DMS79 (cell line): ENCODE measurements around the gene ATAD3B.
"Not testable (repeated sequence)": the region's sequence is repeated elsewhere in the genome, so short reads cannot be mapped to it uniquely, and the experiment has no call there.

ENCODE experiments used
- DNase-seq: peaks from one replicate; lab custom pipeline; 2025; lab: John Stamatoyannopoulos, UW

The ATAD3B gene

GRCh38 chr1:1452365-1452739, 19.2 kb upstream of the ATAD3B start:
- peak; percentile 21 for DNase-seq

DNA sequence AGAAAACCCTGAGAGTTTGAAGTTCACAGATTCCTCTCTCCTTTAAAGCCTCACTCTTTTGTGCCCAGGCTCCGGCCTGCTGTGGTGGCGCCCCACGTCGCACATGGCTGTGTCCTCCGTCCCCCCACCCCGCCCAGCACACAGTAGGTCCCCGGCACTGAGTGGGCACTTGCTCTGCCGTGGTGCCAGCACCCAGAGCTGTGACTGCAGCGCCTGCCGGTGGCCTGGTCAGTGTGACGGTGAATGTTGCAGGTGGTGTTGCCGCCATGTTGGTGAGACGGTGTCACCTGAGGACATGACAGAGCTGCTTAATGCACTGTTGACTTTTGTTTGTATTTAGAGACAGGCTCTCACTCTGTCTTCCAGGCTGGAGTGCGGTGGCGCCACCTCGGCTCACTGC, 18.7 kb upstream of the ATAD3B start:
- no peak for DNase-seq

GRCh38 chr1:1454286-1455056, 17.1 kb upstream of the ATAD3B start:
- not testable (repeated sequence) for DNase-seq

GRCh38 chr1:1455366-1455884, 16.1 kb upstream of the ATAD3B start:
- DNase-seq = no peak

DNA sequence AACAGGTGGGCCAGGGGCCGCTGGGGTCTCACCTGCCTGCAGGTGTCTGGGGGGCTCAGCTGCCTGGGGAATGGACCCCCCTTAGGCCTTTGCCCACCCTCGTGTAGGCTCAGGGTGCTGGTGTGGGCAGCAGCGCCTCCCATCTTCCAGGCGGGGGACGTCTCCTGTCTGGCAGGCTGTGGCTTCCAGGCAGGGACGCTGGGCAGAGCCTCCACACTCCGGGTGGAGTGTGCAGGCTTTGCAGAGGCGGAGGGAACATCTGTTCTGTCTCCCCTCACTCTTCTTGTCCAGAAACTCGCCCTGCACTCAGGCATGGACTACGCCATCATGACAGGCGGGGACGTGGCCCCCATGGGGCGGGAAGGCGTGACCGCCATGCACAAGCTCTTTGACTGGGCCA, 15.6 kb upstream of the ATAD3B start:
- not testable (repeated sequence) for DNase-seq

DNA sequence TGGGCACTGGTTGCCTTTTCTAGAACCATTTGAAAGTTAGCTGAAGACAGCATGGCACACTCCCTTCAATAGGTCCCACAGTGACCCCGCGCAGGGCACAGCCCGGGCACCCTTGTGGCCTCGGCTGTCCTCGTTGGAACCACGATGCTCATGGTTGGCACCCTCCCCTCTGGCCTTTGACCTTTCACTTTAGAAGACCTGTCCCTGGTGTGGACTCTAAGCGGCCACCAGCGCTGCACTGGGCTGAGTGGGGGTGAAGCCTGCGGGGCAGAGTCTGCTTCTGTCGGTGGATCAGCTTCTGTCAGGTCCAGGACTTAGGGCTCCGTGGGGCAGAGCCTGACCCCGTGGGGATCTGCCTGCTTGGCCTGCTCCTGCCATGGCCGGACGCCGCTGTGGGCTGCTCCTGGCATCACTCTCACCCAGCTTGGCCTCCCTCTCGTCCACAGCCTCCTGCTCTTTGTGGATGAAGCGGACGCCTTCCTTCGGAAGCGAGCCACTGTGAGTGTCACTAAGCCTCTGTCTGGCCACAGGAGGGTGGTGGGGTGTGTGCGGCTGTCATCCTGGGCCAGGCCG, 14.8 kb upstream of the ATAD3B start:
- DNase-seq = not testable (repeated sequence)

- DNase-seq = not testable (repeated sequence)
Observed at GRCh38 chr1:1459156-1459555, 12.4 kb upstream of the ATAD3B start.

- not testable (repeated sequence) for DNase-seq
Observed at GRCh38 chr1:1459711-1460110, 11.9 kb upstream of the ATAD3B start.

DNA sequence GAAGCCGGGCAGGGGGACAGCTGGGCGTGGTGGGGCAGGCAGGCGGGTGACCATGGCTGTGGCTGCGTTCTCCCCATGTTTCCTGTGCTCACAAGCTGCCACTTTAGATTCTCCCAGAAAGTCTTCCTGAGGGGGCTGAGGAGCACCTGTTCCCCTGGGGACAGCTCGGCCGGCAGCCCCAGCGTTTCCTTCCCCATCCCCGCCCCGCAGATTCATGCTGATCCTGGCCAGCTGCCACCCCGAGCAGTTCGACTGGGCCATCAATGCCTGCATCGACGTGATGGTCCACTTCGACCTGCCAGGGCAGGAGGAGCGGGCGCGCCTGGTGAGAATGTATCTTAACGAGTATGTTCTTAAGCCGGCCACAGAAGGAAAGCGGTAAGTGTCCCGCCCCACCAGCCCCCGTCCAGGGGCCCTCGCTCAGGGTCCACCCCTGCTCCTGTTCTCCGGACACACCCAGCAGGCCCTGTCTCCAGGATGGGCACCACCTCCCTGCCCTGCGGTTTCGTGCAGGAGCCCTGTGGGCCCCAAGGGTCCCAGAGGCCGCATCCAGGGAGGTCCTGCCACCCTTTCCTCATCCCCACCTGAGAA, 10.9 kb upstream of the ATAD3B start:
- DNase-seq = no peak

- DNase-seq = no peak
Observed at GRCh38 chr1:1461721-1462317, 9.7 kb upstream of the ATAD3B start.

DNA sequence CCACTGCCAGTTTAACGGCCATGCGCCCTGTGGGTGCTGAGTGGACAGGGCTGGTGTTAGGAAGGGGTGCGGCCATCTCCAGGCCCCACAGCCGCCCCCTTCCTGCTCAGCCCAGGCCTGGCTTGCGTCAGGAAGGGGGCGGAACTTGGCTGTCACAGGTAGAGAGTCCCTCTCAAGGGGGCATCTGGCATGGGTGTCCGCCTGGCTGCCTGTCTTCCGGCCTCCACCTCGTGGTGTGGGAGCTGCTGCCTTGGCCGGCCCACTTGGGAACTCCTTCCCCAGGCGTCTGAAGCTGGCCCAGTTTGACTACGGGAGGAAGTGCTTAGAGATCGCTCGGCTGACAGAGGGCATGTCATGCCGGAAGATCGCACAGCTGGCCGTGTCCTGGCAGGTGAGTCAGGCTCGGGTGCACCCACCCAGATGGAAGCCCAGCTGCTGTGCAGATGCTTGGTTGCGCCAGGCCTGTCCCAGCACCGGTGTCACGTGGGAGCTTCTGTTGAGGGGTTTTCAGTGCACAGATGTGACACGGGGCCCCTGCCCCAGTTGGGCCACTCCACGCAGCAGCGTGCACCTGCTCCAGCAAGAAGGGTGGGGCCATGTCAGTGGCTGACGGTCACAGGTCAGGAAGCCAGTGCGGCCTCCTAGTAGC, 9.1 kb upstream of the ATAD3B start:
- DNase-seq = peak; percentile 53

DNA sequence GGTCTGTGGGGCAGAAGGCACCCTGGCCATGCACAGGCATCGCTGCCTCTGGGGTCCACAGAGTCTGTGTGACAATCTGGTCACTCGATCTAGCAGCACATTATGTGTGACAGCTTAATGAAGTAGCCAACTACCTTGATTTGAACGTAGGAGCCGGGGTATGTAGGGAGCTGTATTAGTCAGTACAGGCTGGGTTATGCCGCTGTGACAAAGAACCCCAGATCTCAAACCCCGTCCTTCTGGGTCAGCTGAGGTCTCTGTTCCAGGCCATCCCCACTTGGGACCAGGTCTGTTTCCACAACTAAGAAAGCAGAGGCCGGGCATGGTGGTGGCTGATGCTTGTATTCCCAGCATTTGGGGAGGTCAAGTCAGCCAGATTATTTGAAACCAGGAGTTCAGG, 8.3 kb upstream of the ATAD3B start:
- no peak for DNase-seq

GRCh38 chr1:1468196-1468985, 3.2 kb upstream of the ATAD3B start:
- DNase-seq = not testable (repeated sequence)

DNA sequence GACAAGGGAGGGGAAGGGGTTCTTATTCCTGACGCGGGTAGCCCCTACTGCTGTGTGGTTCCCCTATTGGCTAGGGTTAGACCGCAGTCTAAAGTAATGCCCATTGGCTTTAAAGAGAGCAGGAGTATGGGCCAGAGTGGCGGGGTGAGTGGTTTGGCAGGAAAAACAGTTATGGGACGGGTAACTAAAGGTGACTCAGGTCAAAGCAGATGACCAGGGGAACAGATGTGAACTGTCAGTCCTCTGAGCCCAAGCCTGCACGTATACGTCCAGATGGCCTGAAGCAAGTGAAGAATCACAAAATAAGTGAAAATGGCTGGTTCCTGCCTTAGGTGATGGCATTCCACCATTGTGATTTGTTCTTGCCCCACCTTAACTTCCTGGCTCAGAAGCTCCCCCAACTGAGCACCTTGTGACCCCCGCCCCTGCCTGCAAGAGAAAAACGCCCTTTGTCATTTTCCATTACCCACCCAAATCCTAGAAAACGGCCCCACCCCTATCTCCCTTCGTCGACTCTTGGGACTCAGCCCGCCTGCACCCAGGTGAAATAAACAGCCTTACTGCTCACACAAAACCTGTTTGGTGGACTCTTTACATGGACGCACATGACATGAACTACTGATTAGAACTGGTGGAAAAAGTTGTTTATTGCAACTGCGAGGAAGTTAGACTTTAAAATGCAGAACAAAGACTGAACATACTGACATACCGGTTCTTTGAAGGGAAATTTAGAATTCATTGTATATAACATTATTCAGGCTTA, 758 bp upstream of the ATAD3B start:
- DNase-seq = peak; percentile 63

DNA sequence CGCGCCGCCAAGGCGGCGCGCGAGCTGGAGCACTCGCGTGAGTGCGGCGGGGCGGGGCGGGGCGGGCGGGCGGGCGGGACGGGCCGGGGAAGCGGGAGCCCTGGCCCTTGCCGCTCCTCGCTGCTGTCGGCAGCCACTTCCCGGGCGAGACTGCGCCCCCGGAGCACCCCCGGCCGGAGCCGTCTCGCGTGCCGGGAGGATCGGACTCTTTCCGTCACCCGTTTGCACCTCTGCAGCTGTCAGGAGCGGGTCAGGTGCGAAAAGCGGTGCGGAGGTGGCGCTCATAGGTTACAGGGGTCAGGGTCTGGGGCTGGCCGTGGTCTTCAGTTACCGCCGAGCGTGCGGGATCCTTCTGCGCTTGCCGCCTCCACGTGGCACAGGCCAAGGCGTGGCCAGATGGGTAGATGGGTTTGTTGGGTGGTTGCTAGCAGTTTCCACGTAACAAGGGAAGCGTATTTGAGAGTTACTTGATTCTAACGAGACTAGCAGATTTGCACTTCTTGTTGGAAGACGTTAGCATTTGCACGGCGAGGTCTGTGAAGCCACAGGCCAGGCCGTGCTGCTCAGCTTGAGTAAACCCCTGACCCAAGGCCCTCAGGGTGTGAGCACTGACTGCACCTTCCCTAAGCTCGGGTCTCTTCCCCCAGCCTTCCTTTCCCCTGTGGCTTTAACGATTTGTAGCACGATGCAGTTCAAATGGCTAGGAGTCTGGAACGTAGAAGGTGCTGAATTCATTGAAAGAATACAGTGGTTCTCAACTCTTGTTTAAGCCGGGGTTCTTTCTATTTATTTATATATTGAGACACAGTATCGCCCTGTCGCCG, 700 bp downstream of the ATAD3B start:
- not testable (repeated sequence) for DNase-seq

DNA sequence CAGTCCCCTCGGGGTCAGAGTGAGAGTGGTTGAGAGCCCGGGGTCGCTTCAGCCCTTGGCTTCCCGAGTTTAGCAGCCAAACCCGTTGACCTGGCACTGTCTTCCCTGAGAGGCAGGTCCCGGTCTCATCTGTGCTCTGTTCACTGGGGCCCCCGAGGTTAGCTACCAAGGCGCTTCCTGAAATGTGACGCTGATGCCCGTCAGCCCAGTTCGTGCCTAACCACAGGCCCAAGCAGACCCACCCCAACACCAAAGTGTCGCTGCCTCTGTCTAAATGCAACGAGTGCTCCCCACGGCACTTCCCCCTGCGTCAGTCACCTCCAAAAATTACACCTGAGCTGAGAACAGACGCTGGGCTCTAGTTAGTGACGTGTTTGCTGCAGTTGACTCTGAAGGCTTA, 4.4 kb downstream of the ATAD3B start:
- not testable (repeated sequence) for DNase-seq

DNA sequence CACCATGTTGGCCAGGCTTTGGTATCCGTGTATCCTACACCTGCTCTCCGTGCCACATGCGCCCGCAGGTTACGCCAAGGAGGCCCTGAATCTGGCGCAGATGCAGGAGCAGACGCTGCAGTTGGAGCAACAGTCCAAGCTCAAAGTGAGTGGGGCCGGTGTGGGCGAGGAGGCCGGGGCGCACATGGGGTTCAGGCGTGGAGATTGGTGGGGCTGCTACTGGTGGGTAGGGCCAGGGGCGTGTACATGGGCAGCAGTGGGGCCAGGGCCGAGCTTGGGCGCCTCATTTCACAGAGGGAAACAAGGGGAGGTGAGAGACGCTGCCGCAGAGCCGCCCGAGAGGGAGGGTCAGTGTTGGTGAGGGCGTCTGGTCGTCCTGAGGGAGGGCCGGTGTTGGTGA, 5.6 kb downstream of the ATAD3B start:
- DNase-seq = no peak

GRCh38 chr1:1479547-1480487, 8.3 kb downstream of the ATAD3B start:
- no peak for DNase-seq

DNA sequence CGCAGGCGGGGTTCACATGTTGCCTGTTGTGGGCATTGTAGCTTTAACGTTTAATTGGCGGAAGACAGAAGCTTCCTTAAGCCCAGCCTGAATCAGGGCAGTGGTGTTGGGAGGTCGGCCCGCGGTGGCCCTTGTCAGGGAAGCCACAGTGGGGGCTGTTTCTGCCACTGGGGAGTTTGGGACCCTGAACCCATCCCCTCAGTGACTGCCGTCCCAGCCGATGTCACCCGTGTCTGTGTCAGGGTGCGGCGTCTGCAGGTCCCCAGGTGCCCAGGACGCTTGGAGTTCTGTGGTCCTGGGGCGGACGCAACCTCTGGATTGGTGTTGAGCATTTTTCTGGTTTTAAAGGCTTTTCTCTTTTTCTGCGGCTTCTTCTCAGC, 8.9 kb downstream of the ATAD3B start:
- not testable (repeated sequence) for DNase-seq
